HepG2 (cell line): Measurements from ENCODE around the gene PCDH12. TPM values are rescaled to one million over a fixed set of nuclear protein-coding genes. Genes with fewer than 3 reads are reported as not detected.

Experiments used
- ATF5 ChIP-seq: sonication (generic); formaldehyde crosslinking; IDR thresholded peaks from 2 replicates; pipeline ENCODE4 v1.4.0; 2020; ENCODE audit warnings: mild to moderate bottlenecking, low read depth, missing genetic modification reagents
- CBX5 ChIP-seq: sonication (generic); formaldehyde crosslinking; IDR thresholded peaks from 2 replicates; pipeline ENCODE4 v1.4.0; 2020; ENCODE audit warnings: missing genetic modification reagents, borderline replicate concordance
- FOXJ3 ChIP-seq: sonication (generic); formaldehyde crosslinking; IDR thresholded peaks from 2 replicates; pipeline ENCODE4 v1.4.0; 2020; ENCODE audit warnings: missing genetic modification reagents, mild to moderate bottlenecking, borderline replicate concordance
- MXI1 ChIP-seq: IDR thresholded peaks from 3 replicates; pipeline ENCODE4 v1.6.1; 2012; ENCODE audit warnings: low read depth, low read length, inconsistent platforms, borderline replicate concordance
- NAIF1 ChIP-seq: sonication (generic); formaldehyde crosslinking; IDR thresholded peaks from 2 replicates; pipeline ENCODE4 v1.5.0; 2020; ENCODE audit warnings: mild to moderate bottlenecking, missing genetic modification reagents, borderline replicate concordance
- NR1H2 ChIP-seq: sonication (generic); formaldehyde crosslinking; IDR thresholded peaks from 2 replicates; pipeline ENCODE4 v1.8.1; 2022; ENCODE audit warnings: low read depth, missing genetic modification reagents, borderline replicate concordance
- POLR2G ChIP-seq: fragments of 200-400 bp; formaldehyde crosslinking; IDR thresholded peaks from 2 replicates; pipeline ENCODE4 v1.6.1; 2018; ENCODE audit warnings: mild to moderate bottlenecking, low read depth, low read length, moderate library complexity
- TCF7L2 ChIP-seq: IDR thresholded peaks from 2 replicates; pipeline ENCODE4 v1.6.1; 2011; ENCODE audit warnings: mild to moderate bottlenecking, low read depth, low read length, moderate library complexity
- ZBTB44 ChIP-seq: sonication (generic); formaldehyde crosslinking; IDR thresholded peaks from 2 replicates; pipeline ENCODE4 v1.4.0; 2020; ENCODE audit warnings: missing genetic modification reagents
- ZFP36L1 ChIP-seq: sonication (generic); formaldehyde crosslinking; IDR thresholded peaks from 2 replicates; pipeline ENCODE4 v1.8.0; 2022; ENCODE audit warnings: mild to moderate bottlenecking, missing genetic modification reagents, moderate library complexity
- ZKSCAN8 ChIP-seq: IDR thresholded peaks from 2 replicates; pipeline ENCODE4 v1.6.1; 2016; ENCODE audit warnings: borderline replicate concordance, missing genetic modification reagents, missing compliant biosample characterization
- ZNF160 ChIP-seq: sonication (generic); formaldehyde crosslinking; IDR thresholded peaks from 2 replicates; pipeline ENCODE4 v1.8.0; 2022; ENCODE audit warnings: mild to moderate bottlenecking, inconsistent platforms, missing genetic modification reagents
- ZNF275 ChIP-seq: sonication (generic); formaldehyde crosslinking; IDR thresholded peaks from 2 replicates; pipeline ENCODE4 v1.8.0; 2022; ENCODE audit warnings: missing genetic modification reagents, mild to moderate bottlenecking, inconsistent platforms, borderline replicate concordance
- ZNF367 ChIP-seq: sonication (generic); formaldehyde crosslinking; IDR thresholded peaks from 2 replicates; pipeline ENCODE4 v1.4.0; 2020; ENCODE audit warnings: missing genetic modification reagents, borderline replicate concordance
- ZNF713 ChIP-seq: sonication (generic); formaldehyde crosslinking; IDR thresholded peaks from 2 replicates; pipeline ENCODE4 v1.4.0; 2020; ENCODE audit warnings: mild to moderate bottlenecking, missing genetic modification reagents
- ZNF772 ChIP-seq: sonication (generic); formaldehyde crosslinking; IDR thresholded peaks from 2 replicates; pipeline ENCODE4 v1.5.0; 2020; ENCODE audit warnings: mild to moderate bottlenecking, missing genetic modification reagents
- polyA plus RNA-seq, 8 experiments: library from polyadenylated mRNA; depleted of rRNA in 3 of 8; stranded (reverse) in 7 of 8; unstranded in 1 of 8; fragments of >200 nt; fragmentation: Illumina TruSeq in 4 of 8; extraction: Trizol in 4 of 8; gene quantifications; 2 replicates each; pipeline versions ENCODE4 v1.2.1 to v1.2.3, GENCODE V29; 2011 to 2016; ENCODE audit warnings: low read depth in 4 of 8, missing spikeins in 1 of 8, mixed read lengths in 1 of 8; ENCODE audit not compliant: insufficient read depth in 1 of 8
- total RNA-seq, 5 experiments: library from RNA; depleted of rRNA; stranded (reverse); fragments of >200 nt; fragmentation: Illumina TruSeq; extraction: Trizol; gene quantifications; 2 replicates each; pipeline ENCODE4 v1.2.3, GENCODE V29; 2016; ENCODE audit warnings: low read depth in 1 of 5
- TF ChIP-seq, protein P1 (sequence below): sonication (generic); formaldehyde crosslinking; IDR thresholded peaks from 2 replicates; pipeline ENCODE4 v1.4.0; 2020; ENCODE audit warnings: missing genetic modification reagents, borderline replicate concordance
- TF ChIP-seq, protein P2 (sequence below): sonication (generic); formaldehyde crosslinking; IDR thresholded peaks from 2 replicates; pipeline ENCODE4 v1.4.0; 2020; ENCODE audit warnings: missing genetic modification reagents

PCDH12 gene
- total and polyA plus RNA-seq, 2 of the 13 experiments (the other 11 are each of a cell fraction or from before 2014, with no cell fraction given), result not detected

- TF ChIP-seq ZBTB44 (CRISPR knock-in tag), result no peak
- no peak; the same call in 1 of the 2 replicates for TF ChIP-seq ZNF713 (CRISPR knock-in tag)
- no peak for TF ChIP-seq ZFP36L1
- TF ChIP-seq MXI1, result peak; percentile 44; the same call in 1 of the 3 replicates
- TF ChIP-seq, protein P1, sequence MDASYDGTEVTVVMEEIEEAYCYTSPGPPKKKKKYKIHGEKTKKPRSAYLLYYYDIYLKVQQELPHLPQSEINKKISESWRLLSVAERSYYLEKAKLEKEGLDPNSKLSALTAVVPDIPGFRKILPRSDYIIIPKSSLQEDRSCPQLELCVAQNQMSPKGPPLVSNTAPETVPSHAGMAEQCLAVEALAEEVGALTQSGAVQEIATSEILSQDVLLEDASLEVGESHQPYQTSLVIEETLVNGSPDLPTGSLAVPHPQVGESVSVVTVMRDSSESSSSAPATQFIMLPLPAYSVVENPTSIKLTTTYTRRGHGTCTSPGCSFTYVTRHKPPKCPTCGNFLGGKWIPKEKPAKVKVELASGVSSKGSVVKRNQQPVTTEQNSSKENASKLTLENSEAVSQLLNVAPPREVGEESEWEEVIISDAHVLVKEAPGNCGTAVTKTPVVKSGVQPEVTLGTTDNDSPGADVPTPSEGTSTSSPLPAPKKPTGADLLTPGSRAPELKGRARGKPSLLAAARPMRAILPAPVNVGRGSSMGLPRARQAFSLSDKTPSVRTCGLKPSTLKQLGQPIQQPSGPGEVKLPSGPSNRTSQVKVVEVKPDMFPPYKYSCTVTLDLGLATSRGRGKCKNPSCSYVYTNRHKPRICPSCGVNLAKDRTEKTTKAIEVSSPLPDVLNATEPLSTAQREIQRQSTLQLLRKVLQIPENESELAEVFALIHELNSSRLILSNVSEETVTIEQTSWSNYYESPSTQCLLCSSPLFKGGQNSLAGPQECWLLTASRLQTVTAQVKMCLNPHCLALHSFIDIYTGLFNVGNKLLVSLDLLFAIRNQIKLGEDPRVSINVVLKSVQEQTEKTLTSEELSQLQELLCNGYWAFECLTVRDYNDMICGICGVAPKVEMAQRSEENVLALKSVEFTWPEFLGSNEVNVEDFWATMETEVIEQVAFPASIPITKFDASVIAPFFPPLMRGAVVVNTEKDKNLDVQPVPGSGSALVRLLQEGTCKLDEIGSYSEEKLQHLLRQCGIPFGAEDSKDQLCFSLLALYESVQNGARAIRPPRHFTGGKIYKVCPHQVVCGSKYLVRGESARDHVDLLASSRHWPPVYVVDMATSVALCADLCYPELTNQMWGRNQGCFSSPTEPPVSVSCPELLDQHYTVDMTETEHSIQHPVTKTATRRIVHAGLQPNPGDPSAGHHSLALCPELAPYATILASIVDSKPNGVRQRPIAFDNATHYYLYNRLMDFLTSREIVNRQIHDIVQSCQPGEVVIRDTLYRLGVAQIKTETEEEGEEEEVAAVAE (CRISPR knock-in tag), result no peak; the same call in 1 of the 2 replicates
- TF ChIP-seq ZNF275, result no peak
- TF ChIP-seq, protein P2, sequence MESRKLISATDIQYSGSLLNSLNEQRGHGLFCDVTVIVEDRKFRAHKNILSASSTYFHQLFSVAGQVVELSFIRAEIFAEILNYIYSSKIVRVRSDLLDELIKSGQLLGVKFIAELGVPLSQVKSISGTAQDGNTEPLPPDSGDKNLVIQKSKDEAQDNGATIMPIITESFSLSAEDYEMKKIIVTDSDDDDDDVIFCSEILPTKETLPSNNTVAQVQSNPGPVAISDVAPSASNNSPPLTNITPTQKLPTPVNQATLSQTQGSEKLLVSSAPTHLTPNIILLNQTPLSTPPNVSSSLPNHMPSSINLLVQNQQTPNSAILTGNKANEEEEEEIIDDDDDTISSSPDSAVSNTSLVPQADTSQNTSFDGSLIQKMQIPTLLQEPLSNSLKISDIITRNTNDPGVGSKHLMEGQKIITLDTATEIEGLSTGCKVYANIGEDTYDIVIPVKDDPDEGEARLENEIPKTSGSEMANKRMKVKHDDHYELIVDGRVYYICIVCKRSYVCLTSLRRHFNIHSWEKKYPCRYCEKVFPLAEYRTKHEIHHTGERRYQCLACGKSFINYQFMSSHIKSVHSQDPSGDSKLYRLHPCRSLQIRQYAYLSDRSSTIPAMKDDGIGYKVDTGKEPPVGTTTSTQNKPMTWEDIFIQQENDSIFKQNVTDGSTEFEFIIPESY (CRISPR knock-in tag), result no peak
- TF ChIP-seq NAIF1 (CRISPR knock-in tag), result 0 out of 2 replicates have a peak, but pooled peaks have one; percentile 26
- no peak for TF ChIP-seq ATF5 (CRISPR knock-in tag)
- peak; percentile 61; the same call in 1 of the 2 replicates for TF ChIP-seq CBX5 (CRISPR knock-in tag)
- 0 out of 2 replicates have a peak, but pooled peaks have one; percentile 22 for TF ChIP-seq ZKSCAN8 (CRISPR knock-in tag)
- TF ChIP-seq FOXJ3 (CRISPR knock-in tag), result no peak
- no peak for TF ChIP-seq NR1H2 (CRISPR knock-in tag)
- no peak for TF ChIP-seq TCF7L2
- peak; percentile 96 for TF ChIP-seq POLR2G
- TF ChIP-seq ZNF367 (CRISPR knock-in tag), result 0 out of 2 replicates have a peak, but pooled peaks have one; percentile 6
- no peak; the same call in 1 of the 2 replicates for TF ChIP-seq ZNF772 (CRISPR knock-in tag)
- TF ChIP-seq ZNF160 (CRISPR knock-in tag), result peak; percentile 75; the same call in 1 of the 2 replicates
Measured at GRCh38 chr5:141923448-141924313, 34.3 kb downstream of the PCDH12 start, which contains the start of gene DELE1 (continued).
